Activated T-cell treated with anti-CD3 and anti-CD28 coated beads for 4 hours (primary cell): ENCODE measurements around the gene KLF7.
"Not testable (repeated sequence)": the region's sequence is repeated elsewhere in the genome, so short reads cannot be mapped to it uniquely, and the experiment has no call there.

Experiments used
- DNase-seq: peaks from one replicate; pipeline ENCODE4 v3.0.0-alpha.2; 2020

The KLF7 gene

GRCh38 chr2:207049122-207049521, 116.6 kb downstream of the KLF7 start:
- no peak for DNase-seq

- no peak for DNase-seq
These were observed 117.3 kb downstream of the KLF7 start for GRCh38 chr2:207048416-207048815.

- peak; percentile 7 for DNase-seq
These were observed 119.0 kb downstream of the KLF7 start for GRCh38 chr2:207046724-207047123.

GRCh38 chr2:207045531-207045930, 120.2 kb downstream of the KLF7 start:
- DNase-seq: no peak

GRCh38 chr2:207044379-207045362, 121.1 kb downstream of the KLF7 start:
- no peak for DNase-seq

GRCh38 chr2:207042841-207043240, 122.9 kb downstream of the KLF7 start:
- no peak for DNase-seq

- DNase-seq: no peak
These were observed 123.8 kb downstream of the KLF7 start for GRCh38 chr2:207041786-207042554.

GRCh38 chr2:207041279-207041678, 124.5 kb downstream of the KLF7 start:
- DNase-seq: no peak

- no peak for DNase-seq
These were observed 125.1 kb downstream of the KLF7 start for GRCh38 chr2:207040696-207041095.

- no peak for DNase-seq
These were observed 126.5 kb downstream of the KLF7 start for GRCh38 chr2:207039225-207039624.

GRCh38 chr2:207038299-207038698, 127.4 kb downstream of the KLF7 start:
- no peak for DNase-seq

- no peak for DNase-seq
These were observed 127.9 kb downstream of the KLF7 start for GRCh38 chr2:207037896-207038295.

GRCh38 chr2:207037023-207037422, 128.7 kb downstream of the KLF7 start:
- not testable (repeated sequence) for DNase-seq

GRCh38 chr2:207035875-207036274, 129.9 kb downstream of the KLF7 start:
- no peak for DNase-seq

- no peak for DNase-seq
These were observed 133.3 kb downstream of the KLF7 start for GRCh38 chr2:207032490-207032889.
